Dermis lymphatic vessel endothelial cell (primary cell): ENCODE data around the gene OR1L4. TPM values are rescaled to one million over a fixed set of nuclear protein-coding genes. Genes with fewer than 3 reads are reported as not detected.

Experiments used
- total RNA-seq: library from RNA; depleted of rRNA; stranded (reverse); fragments of >200 nt; gene quantifications from 2 replicates; pipeline ENCODE4 v1.2.1, GENCODE V29; 2014

Gene OR1L4, protein sequence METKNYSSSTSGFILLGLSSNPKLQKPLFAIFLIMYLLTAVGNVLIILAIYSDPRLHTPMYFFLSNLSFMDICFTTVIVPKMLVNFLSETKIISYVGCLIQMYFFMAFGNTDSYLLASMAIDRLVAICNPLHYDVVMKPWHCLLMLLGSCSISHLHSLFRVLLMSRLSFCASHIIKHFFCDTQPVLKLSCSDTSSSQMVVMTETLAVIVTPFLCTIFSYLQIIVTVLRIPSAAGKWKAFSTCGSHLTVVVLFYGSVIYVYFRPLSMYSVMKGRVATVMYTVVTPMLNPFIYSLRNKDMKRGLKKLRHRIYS
- total RNA-seq, result not detected in 2 replicates

DNA sequence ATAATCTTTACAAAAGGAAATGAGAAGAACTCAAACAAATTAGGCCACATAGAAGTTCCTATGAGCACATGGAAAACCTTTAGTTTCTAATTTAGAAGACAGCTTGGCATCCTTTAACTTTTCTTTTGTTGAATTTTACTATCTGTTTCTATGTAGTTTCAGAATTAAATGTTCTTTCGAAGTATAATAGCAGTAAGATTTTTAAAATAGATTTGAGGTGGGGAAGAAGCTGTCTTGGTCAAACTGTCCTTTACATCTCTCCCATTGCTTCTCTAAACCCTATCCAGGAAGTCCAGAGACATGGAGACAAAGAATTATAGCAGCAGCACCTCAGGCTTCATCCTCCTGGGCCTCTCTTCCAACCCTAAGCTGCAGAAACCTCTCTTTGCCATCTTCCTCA, at the start of gene OR1L4:
TSS of gene OR1L4 (plus strand) at position 301 of the 400 bp plus-strand sequence. CDS start at position 301, 0 bp downstream.

DNA sequence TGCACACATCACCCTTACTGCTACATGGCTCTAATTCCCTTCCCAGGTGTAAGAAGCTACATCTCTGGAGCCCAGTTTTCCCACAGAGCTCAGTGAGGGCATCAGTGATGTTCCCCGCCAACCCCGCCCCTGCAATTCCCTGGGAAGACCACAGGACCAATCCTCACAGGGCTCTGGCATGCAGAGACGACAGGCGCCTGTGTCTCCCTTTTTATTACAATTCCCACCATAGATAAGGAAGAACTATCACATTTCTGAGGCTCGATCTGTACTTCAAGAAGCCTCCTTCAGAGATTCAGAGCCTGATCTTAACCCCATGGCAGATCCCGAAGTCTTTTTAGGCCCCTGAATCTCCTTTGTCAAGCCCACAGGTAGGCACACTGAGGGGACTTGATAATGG, 18.2 kb downstream of the OR1L4 start, which contains the start of gene OR1L6:
TSS of gene OR1L6 (plus strand) at position 301 of the 400 bp plus-strand sequence. CDS start 7,545 bp downstream, outside the sequence.

Other genes with a start within 250 kb of the OR1L4 start
- gene OR1J1, start 246.1 kb upstream of the OR1L4 start, total RNA-seq, result not detected in 2 replicates
- not detected in 2 replicates for gene OR1J2, start 213.2 kb upstream of the OR1L4 start, total RNA-seq
- gene OR1J4, start 204.8 kb upstream of the OR1L4 start, total RNA-seq, result not detected in 2 replicates
- not detected in 2 replicates for gene OR1N1, start 196.7 kb upstream of the OR1L4 start, total RNA-seq
- gene OR1N2, start 170.9 kb upstream of the OR1L4 start, total RNA-seq, result not detected in 2 replicates
- gene OR1L8, start 140.6 kb upstream of the OR1L4 start, total RNA-seq, result 0.43 and 0.69 TPM in 2 replicates
- gene OR1Q1, start 109.3 kb upstream of the OR1L4 start, total RNA-seq, result not detected in 2 replicates
- gene OR1B1, start 66.4 kb upstream of the OR1L4 start, total RNA-seq, result 0.17 and 0.33 TPM in 2 replicates
- gene OR1L1, start 62.3 kb upstream of the OR1L4 start, total RNA-seq, result not detected in 2 replicates
- not detected in 2 replicates for gene OR1L3, start 48.9 kb upstream of the OR1L4 start, total RNA-seq
- not detected in 2 replicates for gene OR1L6, start 18.3 kb downstream of the OR1L4 start, total RNA-seq
- gene OR5C1, start 64.9 kb downstream of the OR1L4 start, total RNA-seq, result not detected in 2 replicates
- not detected in 2 replicates for gene OR1K1, start 76.1 kb downstream of the OR1L4 start, total RNA-seq
- gene PDCL, start 104.6 kb downstream of the OR1L4 start, total RNA-seq, result 120 and 138 TPM in 2 replicates
- gene RC3H2, start 181.4 kb downstream of the OR1L4 start, total RNA-seq, result 99.0 and 103 TPM in 2 replicates
- 15.0 and 16.7 TPM in 2 replicates for gene ZBTB6, start 189.3 kb downstream of the OR1L4 start, total RNA-seq
- 2.9 and 4.1 TPM in 2 replicates for gene ZBTB26, start 207.5 kb downstream of the OR1L4 start, total RNA-seq
- gene RABGAP1, start 217.0 kb downstream of the OR1L4 start, total RNA-seq, result 53.7 and 64.0 TPM in 2 replicates